H9 (cell line): Measurements from ENCODE around the gene PRR5L. TPM values are rescaled to one million over a fixed set of nuclear protein-coding genes. Genes with fewer than 3 reads are reported as not detected.

Source experiments
- DNase-seq: peaks from one replicate; pipeline ENCODE4 v3.0.0-alpha.2; 2017
- H2AFZ ChIP-seq: one replicate; pipeline ENCODE4 v1.6.1; 2013; ENCODE audit warnings: mild to moderate bottlenecking, low read length, control low read depth, moderate library complexity
- H2AK5ac ChIP-seq: 2 replicates; pipeline ENCODE4 v1.6.1; 2013; ENCODE audit warnings: low read length, control low read depth, mixed read lengths; ENCODE audit not compliant: insufficient read length
- H2BK120ac ChIP-seq: one replicate; pipeline ENCODE4 v1.6.1; 2013; ENCODE audit warnings: low read depth, mild to moderate bottlenecking, low read length, control low read depth, inconsistent platforms; ENCODE audit not compliant: poor library complexity, severe bottlenecking
- H2BK12ac ChIP-seq: 2 replicates; pipeline ENCODE4 v1.6.1; 2013; ENCODE audit warnings: low read length, control low read depth, mixed read lengths, low read depth; ENCODE audit not compliant: insufficient read length
- H2BK15ac ChIP-seq: 2 replicates; pipeline ENCODE4 v1.6.1; 2013; ENCODE audit warnings: low read depth, low read length, control low read depth
- H2BK20ac ChIP-seq: one replicate; pipeline ENCODE4 v1.6.1; 2013; ENCODE audit warnings: low read depth, mild to moderate bottlenecking, low read length, control low read depth, inconsistent platforms; ENCODE audit not compliant: poor library complexity, severe bottlenecking
- H2BK5ac ChIP-seq: 2 replicates; pipeline ENCODE4 v1.6.1; 2013; ENCODE audit warnings: low read length, control low read depth, mixed read lengths; ENCODE audit not compliant: insufficient read length
- H3K14ac ChIP-seq: 2 replicates; pipeline ENCODE4 v1.6.1; 2013; ENCODE audit warnings: low read length, control low read depth; ENCODE audit not compliant: insufficient read depth
- H3K18ac ChIP-seq: 2 replicates; pipeline ENCODE4 v1.6.1; 2013; ENCODE audit warnings: low read depth, mild to moderate bottlenecking, mixed read lengths, low read length, control low read depth; ENCODE audit not compliant: insufficient read length
- H3K23ac ChIP-seq: 2 replicates; pipeline ENCODE4 v1.6.1; 2013; ENCODE audit warnings: low read length, control low read depth, mixed read lengths, low read depth; ENCODE audit not compliant: insufficient read length
- H3K23me2 ChIP-seq: 2 replicates; pipeline ENCODE4 v1.6.1; 2013; ENCODE audit warnings: low read depth, mild to moderate bottlenecking, mixed read lengths, low read length, control low read depth; ENCODE audit not compliant: insufficient read length, poor library complexity, severe bottlenecking
- H3K27ac ChIP-seq: 2 replicates; pipeline ENCODE4 v1.5.1; 2013; ENCODE audit warnings: low read length, control low read depth, mixed read lengths, low read depth; ENCODE audit not compliant: insufficient read length
- H3K27me3 ChIP-seq: 2 replicates; pipeline ENCODE4 v1.6.1; 2013; ENCODE audit warnings: low read length, control low read depth, inconsistent platforms; ENCODE audit not compliant: insufficient read depth
- H3K4ac ChIP-seq: 2 replicates; pipeline ENCODE4 v1.6.1; 2013; ENCODE audit warnings: low read depth, mild to moderate bottlenecking, control low read depth, inconsistent platforms, low read length, moderate library complexity
- H3K4me1 ChIP-seq: 2 replicates; pipeline ENCODE4 v1.6.1; 2013; ENCODE audit warnings: low read length, control low read depth, inconsistent platforms; ENCODE audit not compliant: insufficient read depth
- H3K4me2 ChIP-seq: 2 replicates; pipeline ENCODE4 v1.6.1; 2013; ENCODE audit warnings: low read length, control low read depth, mixed read lengths; ENCODE audit not compliant: insufficient read length, insufficient read depth
- H3K56ac ChIP-seq: 2 replicates; pipeline ENCODE4 v1.6.1; 2013; ENCODE audit warnings: low read depth, mild to moderate bottlenecking, mixed read lengths, low read length, control low read depth; ENCODE audit not compliant: insufficient read length
- H3K79me1 ChIP-seq: 2 replicates; pipeline ENCODE4 v1.6.1; 2013; ENCODE audit warnings: low read depth, mild to moderate bottlenecking, moderate library complexity, low read length, control low read depth, inconsistent platforms; ENCODE audit not compliant: insufficient read depth, poor library complexity, severe bottlenecking
- H3K79me2 ChIP-seq: 2 replicates; pipeline ENCODE4 v1.6.1; 2013; ENCODE audit warnings: low read length, control low read depth, inconsistent platforms; ENCODE audit not compliant: insufficient read depth
- H3K9ac ChIP-seq: 2 replicates; pipeline ENCODE4 v1.6.1; 2013; ENCODE audit warnings: low read length, control low read depth, mixed read lengths; ENCODE audit not compliant: insufficient read length; ENCODE audit errors: extremely low read depth
- H3K9me3 ChIP-seq: one replicate; pipeline ENCODE4 v1.6.1; 2013; ENCODE audit warnings: low read depth, low read length, inconsistent platforms; ENCODE audit not compliant: control insufficient read depth
- H3T11ph ChIP-seq: one replicate; pipeline ENCODE4 v1.6.1; 2013; ENCODE audit warnings: mild to moderate bottlenecking, low read length, control low read depth, inconsistent platforms
- H4K20me1 ChIP-seq: one replicate; pipeline ENCODE4 v1.6.1; 2013; ENCODE audit not compliant: control insufficient read depth, insufficient read length, insufficient read depth
- H4K5ac ChIP-seq: 2 replicates; pipeline ENCODE4 v1.6.1; 2013; ENCODE audit warnings: low read depth, mild to moderate bottlenecking, mixed read lengths, low read length, control low read depth; ENCODE audit not compliant: insufficient read length
- H4K8ac ChIP-seq: replicated peaks from 2 replicates; pipeline ENCODE4 v1.6.1; 2013; ENCODE audit warnings: low read length, control low read depth, mixed read lengths, low read depth; ENCODE audit not compliant: insufficient read length
- H4K91ac ChIP-seq: 2 replicates; pipeline ENCODE4 v1.6.1; 2013; ENCODE audit warnings: low read depth, mild to moderate bottlenecking, moderate library complexity, mixed read lengths, low read length, control low read depth; ENCODE audit not compliant: insufficient read length
- H3K27ac Mint-ChIP-seq, 3 experiments: 2 replicates in 2 of 3; 3 replicates in 1 of 3; pipeline ENCODE4 v1.8.0; 2020 to 2021; ENCODE audit warnings: mixed read lengths in 3 of 3, mild to moderate bottlenecking in 1 of 3, moderate library complexity in 1 of 3
- H3K27me3 Mint-ChIP-seq: 2 replicates; pipeline ENCODE4 v1.8.0; 2021; ENCODE audit warnings: low read depth, mild to moderate bottlenecking, moderate library complexity, mixed read lengths
- H3K36me3 Mint-ChIP-seq, 3 experiments: 2 replicates in 2 of 3; 3 replicates in 1 of 3; pipeline ENCODE4 v1.8.0; 2020 to 2021; ENCODE audit warnings: low read depth in 3 of 3, mixed read lengths in 3 of 3; ENCODE audit not compliant: insufficient read depth in 1 of 3
- H3K4me1 Mint-ChIP-seq, 2 experiments: 2 replicates each; pipeline ENCODE4 v1.8.0; 2020; ENCODE audit warnings: mixed read lengths in 2 of 2
- H3K4me3 Mint-ChIP-seq, 2 experiments: 2 replicates in 1 of 2; 3 replicates in 1 of 2; pipeline ENCODE4 v1.8.0; 2020 to 2021; ENCODE audit warnings: mild to moderate bottlenecking in 2 of 2, mixed read lengths in 2 of 2, moderate library complexity in 1 of 2
- H3K9me3 Mint-ChIP-seq, 2 experiments: 2 replicates in 1 of 2; 3 replicates in 1 of 2; pipeline ENCODE4 v1.8.0; 2020; ENCODE audit warnings: mild to moderate bottlenecking in 2 of 2, mixed read lengths in 2 of 2, moderate library complexity in 1 of 2
- CTCF ChIP-seq: fragments of 200-600 bp; sonication (generic); conservative IDR thresholded peaks from 3 replicates; pipeline ENCODE4 v1.8.0; 2021; ENCODE audit warnings: antibody characterized with exemption, mild to moderate bottlenecking
- WGBS: extraction: QIAGEN DNeasy Blood & Tissue Kit; methylation state at CpG from one replicate; pipeline ENCODE4 v1.1.7; 2013; ENCODE audit warnings: missing lambda C conversion rate, low lambda C conversion rate, mixed read lengths; ENCODE audit not compliant: insufficient read length; ENCODE audit errors: extremely low coverage; 5-methylcytosine and 5-hydroxymethylcytosine counted together
- total RNA-seq: library from RNA; stranded (reverse); gene quantifications from 2 replicates; pipeline ENCODE4 v1.2.1, GENCODE V29; 2021

PRR5L gene
- total RNA-seq, 1 experiment from 2014 or later, result 5.6 TPM

- Histone ChIP-seq H3K23me2 (no peaks in the 10 kb centered on the region), H3K27ac (no peak overlapping the region), H3K56ac (no peak overlapping the region), H3K4me2 (no peak overlapping the region), H3K27me3 (no peaks in the 10 kb centered on the region), H3K79me1 (no peaks in the 10 kb centered on the region), H2BK120ac (no peak overlapping the region), H3K4me1 (no peaks in the 10 kb centered on the region), H4K5ac (no peak overlapping the region), H3K18ac (no peak overlapping the region), H3T11ph (no peak overlapping the region), H2BK5ac (no peak overlapping the region), H3K14ac (no peak overlapping the region), H4K91ac (no peak overlapping the region), H3K23ac (no peak overlapping the region), H2AK5ac (no peak overlapping the region), H4K8ac (no peak overlapping the region), H3K4ac (no peak overlapping the region), H2AFZ (no peak overlapping the region), H4K20me1 (no peaks in the 10 kb centered on the region), H2BK15ac (no peak overlapping the region), H2BK20ac (no peak overlapping the region), H3K9ac (no peak overlapping the region), H2BK12ac (no peak overlapping the region), H3K9me3 (no peaks in the 10 kb centered on the region), H3K79me2 (no peaks in the 10 kb centered on the region)
- H3K4me3 Mint-ChIP-seq, result no peak overlapping the region
- H3K27me3 Mint-ChIP-seq, result no peaks in the 10 kb centered on the region
- TF ChIP-seq CTCF, result no peak
- H3K27ac Mint-ChIP-seq, result no peak overlapping the region
- no peaks in the 10 kb centered on the region for H3K9me3 Mint-ChIP-seq
- DNase-seq, result no peak
- WGBS, result no CpG with 5 or more reads among the region's 2 CpGs
- no peaks in the 10 kb centered on the region for H3K36me3 Mint-ChIP-seq
- H3K4me1 Mint-ChIP-seq, result no peaks in the 10 kb centered on the region; a peak in 1 of 4 replicates
Measured at GRCh38 chr11:36388071-36388470, 92.0 kb downstream of the PRR5L start.
